H1 (cell line): Measurements from ENCODE around the gene SCAI. TPM values are rescaled to one million over a fixed set of nuclear protein-coding genes. Genes with fewer than 3 reads are reported as not detected.

Experiments used
- CTCF ChIA-PET: fragments of 300-600 bp; sonication (Branson Sonifier 250); formaldehyde crosslinking; loops from one replicate; lab custom pipeline; 2021; ENCODE audit not compliant: partially characterized antibody; lab: Charles Lee
- POLR2A ChIA-PET: fragments of 300-600 bp; sonication (Branson Sonifier 250); formaldehyde crosslinking; loops from one replicate; lab custom pipeline; 2021; ENCODE audit warnings: inconsistent platforms; ENCODE audit not compliant: partially characterized antibody; lab: Charles Lee
- DNase-seq, 2 experiments: peaks; one replicate each; pipeline versions ENCODE4 v3.0.0 to v3.0.0-alpha.2; 2010 to 2022; ENCODE audit warnings: low spot score in 2 of 2, low read depth in 1 of 2, mixed read lengths in 1 of 2
- FAIRE-seq: peaks from 2 replicates; lab custom pipeline; 2011; peaks lifted over from hg19 to GRCh38; lab: Jason Lieb, UNC
- H2AFZ ChIP-seq: 2 replicates; pipeline ENCODE4 v1.8.1; 2012; ENCODE audit warnings: low read length, inconsistent platforms
- H2AK5ac ChIP-seq: 2 replicates; pipeline ENCODE4 v1.6.1; 2013; ENCODE audit warnings: low read depth, low read length
- H2BK120ac ChIP-seq: replicated peaks from 2 replicates; pipeline ENCODE3; 2013; ENCODE audit warnings: low read depth, low read length, inconsistent platforms
- H2BK12ac ChIP-seq: 2 replicates; pipeline ENCODE4 v1.6.1; 2013; ENCODE audit warnings: low read depth, low read length
- H2BK15ac ChIP-seq: 2 replicates; pipeline ENCODE4 v1.6.1; 2013; ENCODE audit warnings: low read length
- H2BK20ac ChIP-seq: 2 replicates; pipeline ENCODE4 v1.6.1; 2013; ENCODE audit warnings: low read length
- H2BK5ac ChIP-seq: 2 replicates; pipeline ENCODE4 v1.6.1; 2013; ENCODE audit warnings: low read depth, low read length
- H3K14ac ChIP-seq: 2 replicates; pipeline ENCODE4 v1.6.1; 2013; ENCODE audit warnings: inconsistent platforms; ENCODE audit not compliant: insufficient read length
- H3K18ac ChIP-seq: 2 replicates; pipeline ENCODE4 v1.6.1; 2013; ENCODE audit warnings: low read length; ENCODE audit errors: extremely low read depth
- H3K23ac ChIP-seq: 2 replicates; pipeline ENCODE4 v1.6.1; 2013; ENCODE audit warnings: inconsistent platforms; ENCODE audit not compliant: insufficient read length
- H3K23me2 ChIP-seq: 2 replicates; pipeline ENCODE4 v1.6.1; 2013; ENCODE audit warnings: low read depth, low read length
- H3K27ac ChIP-seq: 2 replicates; pipeline ENCODE4 v1.6.1; 2011; ENCODE audit warnings: low read depth, low read length, inconsistent platforms
- H3K27me3 ChIP-seq, 4 experiments: replicated peaks in 1 of 4; 1 replicate in 1 of 4; 2 replicates in 3 of 4; pipeline versions ENCODE4 v1.6.1 to v1.8.1; 2011 to 2013; ENCODE audit warnings: low read length in 3 of 4, mild to moderate bottlenecking in 3 of 4, inconsistent platforms in 2 of 4, mixed read lengths in 2 of 4, moderate library complexity in 1 of 4; ENCODE audit not compliant: control insufficient read depth in 3 of 4, insufficient read depth in 3 of 4; ENCODE audit errors: extremely low read depth in 1 of 4
- H3K36me3 ChIP-seq, 4 experiments: 2 replicates each; pipeline versions ENCODE4 v1.6.1 to v1.8.1; 2011 to 2013; ENCODE audit warnings: mild to moderate bottlenecking in 4 of 4, low read length in 3 of 4, moderate library complexity in 2 of 4, control low read depth in 1 of 4, inconsistent platforms in 1 of 4; ENCODE audit not compliant: insufficient read depth in 4 of 4, control insufficient read depth in 2 of 4
- H3K4ac ChIP-seq: replicated peaks from 2 replicates; pipeline ENCODE3; 2013; ENCODE audit warnings: low read length, low read depth, mixed read lengths, inconsistent platforms; ENCODE audit not compliant: insufficient read length
- H3K4me1 ChIP-seq, 4 experiments: replicated peaks in 1 of 4; 1 replicate in 1 of 4; 2 replicates in 3 of 4; pipeline versions ENCODE4 v1.6.1 to v1.8.1; 2011 to 2013; ENCODE audit warnings: low read length in 3 of 4, inconsistent platforms in 2 of 4, mixed read lengths in 1 of 4; ENCODE audit not compliant: insufficient read depth in 4 of 4, control insufficient read depth in 3 of 4
- H3K4me2 ChIP-seq, 2 experiments: 2 replicates each; pipeline versions ENCODE4 v1.6.1 to v1.8.1; 2011 to 2013; ENCODE audit warnings: low read depth in 2 of 2, low read length in 2 of 2, control low read depth in 1 of 2, inconsistent platforms in 1 of 2, mild to moderate bottlenecking in 1 of 2; ENCODE audit not compliant: insufficient read depth in 1 of 2
- H3K4me3 ChIP-seq, 4 experiments: fragments of 200-600, 300-600 bp in 1 of 4; sonication (generic), shearing (Covaris generic), sonication (Bioruptor Twin) in 1 of 4; 2 replicates each; pipeline versions ENCODE4 v1.5.1 to v1.8.1; 2011 to 2016; ENCODE audit warnings: low read length in 4 of 4, low read depth in 3 of 4, control low read depth in 2 of 4, inconsistent platforms in 2 of 4, mild to moderate bottlenecking in 2 of 4, mixed read lengths in 1 of 4, moderate library complexity in 1 of 4; ENCODE audit not compliant: insufficient read depth in 2 of 4; ENCODE audit errors: extremely low read depth in 1 of 4
- H3K56ac ChIP-seq: replicated peaks from 2 replicates; pipeline ENCODE3; 2013; ENCODE audit warnings: low read depth, mild to moderate bottlenecking, mixed read lengths, low read length, inconsistent platforms; ENCODE audit not compliant: insufficient read length
- H3K79me1 ChIP-seq: 2 replicates; pipeline ENCODE4 v1.6.1; 2013; ENCODE audit warnings: low read depth, low read length, control low read depth
- H3K79me2 ChIP-seq, 2 experiments: 2 replicates each; pipeline versions ENCODE4 v1.6.1 to v1.8.1; 2012 to 2013; ENCODE audit warnings: low read length in 2 of 2, mild to moderate bottlenecking in 2 of 2, inconsistent platforms in 1 of 2; ENCODE audit not compliant: insufficient read depth in 2 of 2, control insufficient read depth in 1 of 2
- H3K9ac ChIP-seq, 4 experiments: replicated peaks in 1 of 4; 1 replicate in 1 of 4; 2 replicates in 3 of 4; pipeline versions ENCODE4 v1.6.1 to v1.8.1; 2011 to 2013; ENCODE audit warnings: low read depth in 3 of 4, low read length in 3 of 4, control low read depth in 2 of 4, mild to moderate bottlenecking in 2 of 4, moderate library complexity in 2 of 4, inconsistent platforms in 1 of 4; ENCODE audit errors: extremely low read depth in 1 of 4
- H3K9me3 ChIP-seq, 2 experiments: 2 replicates each; pipeline versions ENCODE4 v1.6.1 to v1.8.1; 2012 to 2013; ENCODE audit warnings: mild to moderate bottlenecking in 2 of 2, moderate library complexity in 2 of 2, control low read depth in 1 of 2, inconsistent platforms in 1 of 2, low read depth in 1 of 2, low read length in 1 of 2, mixed read lengths in 1 of 2; ENCODE audit not compliant: insufficient read depth in 2 of 2
- H4K20me1 ChIP-seq, 2 experiments: replicated peaks in 1 of 2; 2 replicates each; pipeline versions ENCODE3 to v1.8.1; 2011 to 2013; ENCODE audit warnings: inconsistent platforms in 2 of 2, low read length in 2 of 2, mild to moderate bottlenecking in 1 of 2; ENCODE audit not compliant: insufficient read depth in 2 of 2, control insufficient read depth in 1 of 2
- H4K5ac ChIP-seq: 2 replicates; pipeline ENCODE4 v1.6.1; 2013; ENCODE audit warnings: low read length, low read depth, mixed read lengths, inconsistent platforms; ENCODE audit not compliant: insufficient read length
- H4K8ac ChIP-seq: 2 replicates; pipeline ENCODE4 v1.8.0; 2013; ENCODE audit warnings: mild to moderate bottlenecking, moderate library complexity, low read length, inconsistent platforms; ENCODE audit not compliant: insufficient read depth; ENCODE audit errors: extremely low read depth
- H4K91ac ChIP-seq: replicated peaks from 2 replicates; pipeline ENCODE3; 2013; ENCODE audit warnings: low read length, mixed read lengths, inconsistent platforms; ENCODE audit not compliant: insufficient read length
- CBX8 ChIP-seq: fragments of 300-800, 300-1000 bp; sonication (generic); IDR thresholded peaks from 2 replicates; pipeline ENCODE4 v1.7.1; 2016; ENCODE audit warnings: low read depth, low read length, borderline replicate concordance
- CHD2 ChIP-seq: IDR thresholded peaks from 2 replicates; pipeline ENCODE4 v1.6.1; 2012; ENCODE audit warnings: low read length, improper control_type of control experiment
- EZH2 ChIP-seq: fragments of 200-600 bp; sonication (generic); IDR thresholded peaks from 2 replicates; pipeline ENCODE4 v1.7.1; 2012; ENCODE audit warnings: low read depth, mild to moderate bottlenecking, moderate library complexity, low read length, inconsistent platforms; ENCODE audit not compliant: severe bottlenecking
- FOSL1 ChIP-seq: IDR thresholded peaks from 2 replicates; pipeline ENCODE4 v1.6.1; 2011; ENCODE audit warnings: mild to moderate bottlenecking, low read depth, low read length, moderate library complexity; ENCODE audit not compliant: insufficient read depth
- KDM4A ChIP-seq: IDR thresholded peaks from one replicate; pipeline ENCODE4 v1.7.1; 2012; ENCODE audit warnings: low read depth, mild to moderate bottlenecking, moderate library complexity, low read length, inconsistent platforms; ENCODE audit not compliant: severe bottlenecking
- KDM5A ChIP-seq: fragments of 200-600 bp; IDR thresholded peaks from 2 replicates; pipeline ENCODE4 v1.7.1; 2012; ENCODE audit warnings: mild to moderate bottlenecking, low read length, inconsistent platforms, mixed read lengths
- SP1 ChIP-seq: IDR thresholded peaks from 2 replicates; pipeline ENCODE4 v1.6.1; 2011; ENCODE audit warnings: low read depth, low read length
- TAF1 ChIP-seq: IDR thresholded peaks from 2 replicates; pipeline ENCODE4 v1.6.1; 2011; ENCODE audit warnings: mild to moderate bottlenecking, low read depth, low read length
- WGBS, 2 experiments: shearing (Covaris generic) in 1 of 2; methylation state at CpG; one replicate each; pipeline versions ENCODE4 v1.1.6 to v1.1.7; 2013 to 2015; ENCODE audit warnings: low lambda C conversion rate in 2 of 2, mixed read lengths in 2 of 2, inconsistent platforms in 1 of 2, low coverage in 1 of 2, missing lambda C conversion rate in 1 of 2; ENCODE audit not compliant: insufficient replicate concordance in 2 of 2, insufficient coverage in 1 of 2, insufficient read length in 1 of 2; ENCODE audit errors: extremely low coverage in 1 of 2, missing lambda C conversion rate in 1 of 2; 5-methylcytosine and 5-hydroxymethylcytosine counted together
- polyA plus RNA-seq, 7 experiments: library from polyadenylated mRNA; depleted of rRNA in 3 of 7; stranded (reverse) in 5 of 7; unstranded in 2 of 7; fragments of >200 nt in 5 of 7; fragments of 200-250 nt in 2 of 7; gene quantifications; 1 replicate in 5 of 7; 2 replicates in 1 of 7; 4 replicates in 1 of 7; pipeline versions ENCODE4 v1.2.1 to v1.2.3, GENCODE V29; 2011 to 2013; ENCODE audit warnings: missing spikeins in 2 of 7, mixed read lengths in 2 of 7
- total RNA-seq: library from RNA; stranded (reverse); fragmentation: NEBNext Ultra II Directional; extraction: Animal tissue kit (Norgen Biotek cat#: 25700); gene quantifications from 2 replicates; pipeline ENCODE4 v1.2.1, GENCODE V29; 2021
- TF ChIP-seq, protein P1 (sequence below): IDR thresholded peaks from 2 replicates; pipeline ENCODE4 v1.6.1; 2012; ENCODE audit warnings: low read length, inconsistent platforms
- TF ChIP-seq, protein P2 (sequence below): IDR thresholded peaks from 2 replicates; pipeline ENCODE4 v1.6.1; 2012; ENCODE audit warnings: inconsistent platforms

SCAI gene
- total and polyA plus RNA-seq, 2 of the 8 experiments (the other 6 are each of a cell fraction or from before 2014, with no cell fraction given): 6.4 to 19.8 TPM

DNA sequence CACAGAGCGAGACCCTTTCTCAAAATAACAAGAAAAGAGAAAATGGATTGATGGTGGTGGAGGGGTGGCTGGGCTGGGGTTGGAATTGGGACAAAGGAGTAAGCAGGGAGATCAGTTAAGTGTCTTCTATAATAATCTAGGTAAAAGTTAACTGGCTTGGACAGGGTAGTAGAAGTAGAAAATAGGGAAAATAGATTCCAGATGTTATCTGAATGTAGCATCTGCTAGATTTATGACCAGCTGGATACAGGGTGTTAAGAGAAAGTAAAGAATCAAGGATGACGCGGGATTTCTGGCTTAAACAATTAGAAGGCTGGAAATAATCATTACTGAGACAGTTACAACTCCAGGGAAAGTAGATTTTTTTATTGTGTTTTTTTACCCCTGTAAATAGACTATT, 33.3 kb upstream of the SCAI start:
- no peak overlapping the region for H3K23ac ChIP-seq
- H3K56ac ChIP-seq: no peak overlapping the region
- H3K14ac ChIP-seq: no peak overlapping the region
- H3K18ac ChIP-seq: no peak overlapping the region
- no peaks in the 10 kb centered on the region for H3K9me3 ChIP-seq
- no peak overlapping the region for H3K4me3 ChIP-seq
- H4K5ac ChIP-seq: no peak overlapping the region
- no peak overlapping the region for H2BK20ac ChIP-seq
- H3K9ac ChIP-seq: no peak overlapping the region
- no peaks in the 10 kb centered on the region for H3K79me1 ChIP-seq
- no peak overlapping the region for H3K27ac ChIP-seq
- H4K8ac ChIP-seq: no peak overlapping the region
- no peak overlapping the region for H2BK5ac ChIP-seq
- DNase-seq (no peak), FAIRE-seq (no peak)
- no peaks in the 10 kb centered on the region for H3K36me3 ChIP-seq
- peaks cover 4 to 87% of the 10 kb centered on the region in 2 experiments; a peak in 3 of 4 replicates for H3K79me2 ChIP-seq
- no peaks in the 10 kb centered on the region for H3K23me2 ChIP-seq
- POLR2A ChIA-PET: interaction anchor here (1.1 kb wide), 1 partner anchor 8 kb away, joined by 5 read pairs; no protein-coding TSS in a partner anchor
- CTCF ChIA-PET: interaction anchor here (0.6 to 1.1 kb wide), 4 partner anchors 12 to 208 kb away, joined by 3 read pairs; no protein-coding TSS in a partner anchor
- H3K4ac ChIP-seq: no peak overlapping the region
- TF ChIP-seq FOSL1 (no peak), TAF1 (no peak), CBX8 (no peak), EZH2 (no peak), CHD2 (no peak), KDM4A (no peak), SP1 (no peak), KDM5A (no peak)
- TF ChIP-seq, protein P1, sequence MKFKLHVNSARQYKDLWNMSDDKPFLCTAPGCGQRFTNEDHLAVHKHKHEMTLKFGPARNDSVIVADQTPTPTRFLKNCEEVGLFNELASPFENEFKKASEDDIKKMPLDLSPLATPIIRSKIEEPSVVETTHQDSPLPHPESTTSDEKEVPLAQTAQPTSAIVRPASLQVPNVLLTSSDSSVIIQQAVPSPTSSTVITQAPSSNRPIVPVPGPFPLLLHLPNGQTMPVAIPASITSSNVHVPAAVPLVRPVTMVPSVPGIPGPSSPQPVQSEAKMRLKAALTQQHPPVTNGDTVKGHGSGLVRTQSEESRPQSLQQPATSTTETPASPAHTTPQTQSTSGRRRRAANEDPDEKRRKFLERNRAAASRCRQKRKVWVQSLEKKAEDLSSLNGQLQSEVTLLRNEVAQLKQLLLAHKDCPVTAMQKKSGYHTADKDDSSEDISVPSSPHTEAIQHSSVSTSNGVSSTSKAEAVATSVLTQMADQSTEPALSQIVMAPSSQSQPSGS: no peak
- TF ChIP-seq, protein P2, sequence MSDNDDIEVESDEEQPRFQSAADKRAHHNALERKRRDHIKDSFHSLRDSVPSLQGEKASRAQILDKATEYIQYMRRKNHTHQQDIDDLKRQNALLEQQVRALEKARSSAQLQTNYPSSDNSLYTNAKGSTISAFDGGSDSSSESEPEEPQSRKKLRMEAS: no peak
- peaks cover 7 to 8% of the 10 kb centered on the region in 2 experiments for H4K20me1 ChIP-seq
- no peak overlapping the region for H2BK15ac ChIP-seq
- no peak overlapping the region for H2AK5ac ChIP-seq
- H2BK120ac ChIP-seq: no peak overlapping the region
- H4K91ac ChIP-seq: no peak overlapping the region
- 98% methylated on average over 3 of the region's 3 CpGs; no CpG with 5 or more reads in 1 of the 2 experiments for WGBS, 2 experiments
- no peaks in the 10 kb centered on the region for H3K27me3 ChIP-seq
- H2BK12ac ChIP-seq: no peak overlapping the region
- no peak overlapping the region for H3K4me2 ChIP-seq
- no peak overlapping the region for H2AFZ ChIP-seq
- H3K4me1 ChIP-seq: no peaks in the 10 kb centered on the region
